Lower leg skin (tissue), 4 donors: ENCODE data around the gene BLZF1. TPM values are rescaled to one million over a fixed set of nuclear protein-coding genes. Genes with fewer than 3 reads are reported as not detected.

ENCODE experiments used
- DNase-seq, 2 donors: peaks; one replicate each; pipeline ENCODE4 v3.0.0-alpha.2; 2019; ENCODE audit warnings: low spot score in 2 of 2
- H3K4me3 ChIP-seq: fragments of 200-600 bp; sonication (generic); 2 replicates; pipeline ENCODE4 v1.5.1; 2017; ENCODE audit warnings: mild to moderate bottlenecking, low read depth; ENCODE audit not compliant: poor library complexity, severe bottlenecking
- CTCF ChIP-seq, 3 donors: fragments of 450-650 bp; IDR thresholded peaks; one replicate each; pipeline ENCODE4 v1.5.1; 2016; ENCODE audit warnings: antibody characterized with exemption in 3 of 3, mild to moderate bottlenecking in 3 of 3, moderate library complexity in 2 of 3
- POLR2A ChIP-seq, 2 donors: fragments of 450-650 bp; IDR thresholded peaks; one replicate each; pipeline ENCODE4 v1.6.1; 2016 to 2017; ENCODE audit warnings: antibody characterized with exemption in 2 of 2, mild to moderate bottlenecking in 1 of 2, moderate library complexity in 1 of 2
- WGBS, 2 donors: methylation state at CpG; one replicate each; pipeline ENCODE4 v1.1.5; 2018; 5-methylcytosine and 5-hydroxymethylcytosine counted together
- intact Hi-C: fragments of 100-400 bp; cut with DNase I; formaldehyde crosslinking; loops from one replicate; pipeline ENCODE4 v1.15.0; 2023; ENCODE audit warnings: low total_unique reads
- total RNA-seq, 4 donors: library from RNA; depleted of rRNA; stranded (reverse); fragments of >200 nt; gene quantifications; one replicate each; pipeline ENCODE4 v1.1.0, GENCODE V29; 2016

BLZF1 gene
- total RNA-seq, 4 donors from 2014 or later = 20.4 to 23.8 (median 21.3) TPM

- intact Hi-C loops = no loop called here
- TF ChIP-seq CTCF (IDR thresholded peaks at IDR 0.05) = no peak
- no peak for TF ChIP-seq POLR2A (IDR thresholded peaks at IDR 0.05)
- no peak overlapping the region for H3K4me3 ChIP-seq
- no peak for DNase-seq
- WGBS, 2 donors = 93 to 94% methylated on average over 2 of the region's 2 CpGs
Measured at GRCh38 chr1:169364948-169365347, 3.0 kb upstream of the BLZF1 start.

GRCh38 chr1:169367096-169367685 is 804 bp upstream of the BLZF1 start:
- H3K4me3 ChIP-seq = peak overlapping the region; percentile 53
- TF ChIP-seq POLR2A (IDR thresholded peaks at IDR 0.05) (no peak), CTCF (IDR thresholded peaks at IDR 0.05) (no peak)
- no peak for DNase-seq
- WGBS, 2 donors = 11% methylated on average over 15 of the region's 15 CpGs
- intact Hi-C loops = no loop called here

GRCh38 chr1:169368406-169368769 is 393 bp downstream of the BLZF1 start:
- 0 to 1% methylated on average over 16 of the region's 16 CpGs for WGBS, 2 donors
- TF ChIP-seq POLR2A (IDR thresholded peaks at IDR 0.05) (no peak), CTCF (IDR thresholded peaks at IDR 0.05) (no peak)
- peak; percentile 14 to 84 for DNase-seq
- intact Hi-C loops = no loop called here
- H3K4me3 ChIP-seq = peak overlapping the region; percentile 53

- 81 to 82% methylated on average over 1 of the region's 1 CpG for WGBS, 2 donors
Measured at GRCh38 chr1:169371404-169371803, 3.4 kb downstream of the BLZF1 start.

GRCh38 chr1:169381162-169381561 is 13.2 kb downstream of the BLZF1 start:
- H3K4me3 ChIP-seq = no peak overlapping the region
- TF ChIP-seq POLR2A (IDR thresholded peaks at IDR 0.05) (no peak), CTCF (IDR thresholded peaks at IDR 0.05) (no peak)
- no peak for DNase-seq
- intact Hi-C loops = no loop called here

More at GRCh38 chr1:169371404-169371803, 3.4 kb downstream of the BLZF1 start:
- DNase-seq = no peak
- TF ChIP-seq CTCF (IDR thresholded peaks at IDR 0.05) (no peak), POLR2A (IDR thresholded peaks at IDR 0.05) (no peak)
- intact Hi-C loops = no loop called here
- H3K4me3 ChIP-seq = no peak overlapping the region

GRCh38 chr1:169383449-169383848 is 15.5 kb downstream of the BLZF1 start:
- no peak overlapping the region for H3K4me3 ChIP-seq
- TF ChIP-seq CTCF (IDR thresholded peaks at IDR 0.05) (no peak), POLR2A (IDR thresholded peaks at IDR 0.05) (no peak)
- intact Hi-C loops = loop anchor here (2.0 kb wide), 1 partner anchor 19 kb away; no protein-coding TSS in a partner anchor
- no peak for DNase-seq
- 85 to 87% methylated on average over 4 of the region's 4 CpGs for WGBS, 2 donors
